HepG2 (cell line): ENCODE measurements around the gene OSER1. TPM values are rescaled to one million over a fixed set of nuclear protein-coding genes. Genes with fewer than 3 reads are reported as not detected.

Experiments
- ARID4A ChIP-seq: sonication (generic); formaldehyde crosslinking; IDR thresholded peaks from 2 replicates; pipeline ENCODE4 v1.5.0; 2020; ENCODE audit warnings: mild to moderate bottlenecking, missing genetic modification reagents, borderline replicate concordance
- DMAP1 ChIP-seq: IDR thresholded peaks from 2 replicates; pipeline ENCODE4 v1.6.1; 2016
- EP300 ChIP-seq, 3 experiments: sonication (generic) in 1 of 3; formaldehyde crosslinking in 1 of 3; IDR thresholded peaks; 2 replicates each; pipeline versions ENCODE4 v1.5.1 to v1.6.1; 2011 to 2020; ENCODE audit warnings: low read depth in 2 of 3, low read length in 2 of 3, borderline replicate concordance in 1 of 3, improper control_type of control experiment in 1 of 3, mild to moderate bottlenecking in 1 of 3, missing genetic modification reagents in 1 of 3, moderate library complexity in 1 of 3
- FOXA1 ChIP-seq, 2 experiments: fragments of 450-650 bp in 1 of 2; sonication (generic) in 1 of 2; formaldehyde crosslinking in 1 of 2; IDR thresholded peaks; 2 replicates each; pipeline versions ENCODE4 v1.4.0 to v1.6.1; 2016 to 2020; ENCODE audit warnings: missing genetic modification reagents in 1 of 2
- GLI4 ChIP-seq: sonication (generic); formaldehyde crosslinking; IDR thresholded peaks from 2 replicates; pipeline ENCODE4 v1.5.1; 2020; ENCODE audit warnings: missing genetic modification reagents, mild to moderate bottlenecking, moderate library complexity, borderline replicate concordance
- JDP2 ChIP-seq: sonication (generic); formaldehyde crosslinking; IDR thresholded peaks from 2 replicates; pipeline ENCODE4 v1.8.1; 2022; ENCODE audit warnings: missing genetic modification reagents, borderline replicate concordance
- LCORL ChIP-seq, 2 experiments: fragments of 450-650 bp in 1 of 2; sonication (generic) in 1 of 2; formaldehyde crosslinking in 1 of 2; IDR thresholded peaks; 2 replicates each; pipeline versions ENCODE4 v1.5.0 to v1.6.1; 2017 to 2020; ENCODE audit warnings: antibody characterized with exemption in 1 of 2, missing genetic modification reagents in 1 of 2
- MZF1 ChIP-seq: sonication (generic); formaldehyde crosslinking; IDR thresholded peaks from 2 replicates; pipeline ENCODE4 v1.8.1; 2023; ENCODE audit warnings: mild to moderate bottlenecking, missing genetic modification reagents, borderline replicate concordance
- PBX3 ChIP-seq: sonication (generic); formaldehyde crosslinking; IDR thresholded peaks from 2 replicates; pipeline ENCODE4 v1.8.1; 2023; ENCODE audit warnings: missing genetic modification reagents, inconsistent platforms, borderline replicate concordance
- PHF8 ChIP-seq: sonication (generic); formaldehyde crosslinking; IDR thresholded peaks from 2 replicates; pipeline ENCODE4 v1.5.0; 2020; ENCODE audit warnings: missing genetic modification reagents
- SMAD3 ChIP-seq: sonication (generic); formaldehyde crosslinking; IDR thresholded peaks from 2 replicates; pipeline ENCODE4 v1.4.0; 2020; ENCODE audit warnings: missing genetic modification reagents
- SP1 ChIP-seq, 2 experiments: fragments of 450-650 bp in 1 of 2; sonication (generic) in 1 of 2; formaldehyde crosslinking in 1 of 2; IDR thresholded peaks; 2 replicates each; pipeline versions ENCODE4 v1.4.0 to v1.6.1; 2016 to 2020; ENCODE audit warnings: missing genetic modification reagents in 1 of 2
- SRF ChIP-seq: IDR thresholded peaks from 2 replicates; pipeline ENCODE4 v1.6.1; 2011; ENCODE audit warnings: mild to moderate bottlenecking, low read depth, low read length, moderate library complexity
- STAG1 ChIP-seq: sonication (generic); formaldehyde crosslinking; IDR thresholded peaks from 2 replicates; pipeline ENCODE4 v1.4.0; 2020; ENCODE audit warnings: missing genetic modification reagents
- SUZ12 ChIP-seq: fragments of 150-350 bp; IDR thresholded peaks from 2 replicates; pipeline ENCODE4 v1.6.1; 2014; ENCODE audit warnings: low read depth, low read length
- ZBTB43 ChIP-seq: sonication (generic); formaldehyde crosslinking; conservative IDR thresholded peaks from 2 replicates; pipeline ENCODE4 v1.4.0; 2020; ENCODE audit warnings: missing genetic modification reagents
- ZMYM4 ChIP-seq: sonication (generic); formaldehyde crosslinking; IDR thresholded peaks from 2 replicates; pipeline ENCODE4 v1.8.1; 2023; ENCODE audit warnings: mild to moderate bottlenecking, missing genetic modification reagents
- ZNF740 ChIP-seq: sonication (generic); formaldehyde crosslinking; IDR thresholded peaks from 2 replicates; pipeline ENCODE4 v1.4.0; 2020; ENCODE audit warnings: missing genetic modification reagents
- polyA plus RNA-seq, 8 experiments: library from polyadenylated mRNA; depleted of rRNA in 3 of 8; stranded (reverse) in 7 of 8; unstranded in 1 of 8; fragments of >200 nt; fragmentation: Illumina TruSeq in 4 of 8; extraction: Trizol in 4 of 8; gene quantifications; 2 replicates each; pipeline versions ENCODE4 v1.2.1 to v1.2.3, GENCODE V29; 2011 to 2016; ENCODE audit warnings: low read depth in 4 of 8, missing spikeins in 1 of 8, mixed read lengths in 1 of 8; ENCODE audit not compliant: insufficient read depth in 1 of 8
- total RNA-seq, 5 experiments: library from RNA; depleted of rRNA; stranded (reverse); fragments of >200 nt; fragmentation: Illumina TruSeq; extraction: Trizol; gene quantifications; 2 replicates each; pipeline ENCODE4 v1.2.3, GENCODE V29; 2016; ENCODE audit warnings: low read depth in 1 of 5

OSER1 gene
- total and polyA plus RNA-seq, 2 of the 13 experiments (the other 11 are each of a cell fraction or from before 2014, with no cell fraction given) = 71.2 to 71.5 TPM

- no peak for TF ChIP-seq SRF
- TF ChIP-seq JDP2 (CRISPR knock-in tag) = peak; percentile 35; the same call in 1 of the 2 replicates
- 0 out of 2 replicates have a peak, but pooled peaks have one; percentile 13 for TF ChIP-seq STAG1 (CRISPR knock-in tag)
- TF ChIP-seq LCORL (IDR thresholded peaks at IDR 0.05) = peak; percentile 71; the same call in 1 of the 2 replicates
- TF ChIP-seq LCORL (CRISPR knock-in tag; IDR thresholded peaks at IDR 0.05) = peak; percentile 98
- no peak for TF ChIP-seq SP1 (IDR thresholded peaks at IDR 0.05)
- TF ChIP-seq SP1 (CRISPR knock-in tag; IDR thresholded peaks at IDR 0.05) = peak; percentile 77; the same call in 1 of the 2 replicates
- TF ChIP-seq PHF8 (CRISPR knock-in tag) = peak; percentile 95
- peak; percentile 89 for TF ChIP-seq ZMYM4 (CRISPR knock-in tag)
- TF ChIP-seq ARID4A (CRISPR knock-in tag) = peak; percentile 99
- TF ChIP-seq MZF1 = peak; percentile 89; the same call in 1 of the 2 replicates
- peak; percentile 94 for TF ChIP-seq SMAD3 (CRISPR knock-in tag)
- 0 out of 2 replicates have a peak, but pooled peaks have one; percentile 2 for TF ChIP-seq GLI4 (CRISPR knock-in tag)
- TF ChIP-seq ZNF740 (CRISPR knock-in tag) = no peak
- peak; percentile 90 for TF ChIP-seq DMAP1
- no peak for TF ChIP-seq FOXA1 (IDR thresholded peaks at IDR 0.05)
- peak; percentile 45 for TF ChIP-seq FOXA1 (CRISPR knock-in tag; IDR thresholded peaks at IDR 0.05)
- TF ChIP-seq SUZ12 = no peak
- no peak; the same call in 1 of the 2 replicates for TF ChIP-seq ZBTB43 (CRISPR knock-in tag)
- peak; percentile 68 for TF ChIP-seq EP300 (IDR thresholded peaks at IDR 0.05; ENCODE audit: low read depth in 2 of 2, low read length in 2 of 2)
- peak; percentile 29; the same call in 1 of the 2 replicates for TF ChIP-seq EP300 (CRISPR knock-in tag; IDR thresholded peaks at IDR 0.05; ENCODE audit: borderline replicate concordance)
- TF ChIP-seq PBX3 (CRISPR knock-in tag) = peak; percentile 68; the same call in 1 of the 2 replicates
Observed at GRCh38 chr20:44210406-44211176, at the start of gene OSER1 (continued).
